Mesothelial cell of epicardium (in vitro differentiated cells): ENCODE measurements around the gene NCAM1. TPM values are rescaled to one million over a fixed set of nuclear protein-coding genes. Genes with fewer than 3 reads are reported as not detected.
"Not testable (repeated sequence)": the region's sequence is repeated elsewhere in the genome, so short reads cannot be mapped to it uniquely, and the experiment has no call there.

Source experiments
- DNase-seq, 2 experiments: peaks; one replicate each; pipeline ENCODE4 v3.0.0; 2021; ENCODE audit warnings: low spot score in 2 of 2; ENCODE audit not compliant: unreplicated experiment in 2 of 2
- H3K27ac Mint-ChIP-seq: 2 replicates; pipeline ENCODE4 v1.8.0; 2021; ENCODE audit warnings: mixed read lengths
- H3K27me3 Mint-ChIP-seq: 2 replicates; pipeline ENCODE4 v1.8.0; 2021; ENCODE audit warnings: low read depth, mixed read lengths
- H3K36me3 Mint-ChIP-seq: 2 replicates; pipeline ENCODE4 v1.8.0; 2021; ENCODE audit warnings: mixed read lengths
- H3K4me1 Mint-ChIP-seq: 2 replicates; pipeline ENCODE4 v1.8.0; 2021; ENCODE audit warnings: mixed read lengths
- H3K4me3 Mint-ChIP-seq: 2 replicates; pipeline ENCODE4 v1.8.0; 2021; ENCODE audit warnings: mild to moderate bottlenecking, moderate library complexity, mixed read lengths
- H3K9me3 Mint-ChIP-seq: 2 replicates; pipeline ENCODE4 v1.8.0; 2021; ENCODE audit warnings: mixed read lengths
- total RNA-seq: library from RNA; stranded (reverse); gene quantifications from 3 replicates; pipeline ENCODE4 v1.2.1, GENCODE V29; 2021
- TF ChIP-seq, protein P1 (sequence below): fragments of 200-600 bp; sonication (generic); IDR thresholded peaks from one replicate; pipeline ENCODE4 v1.5.0; 2021; ENCODE audit warnings: antibody characterized with exemption; ENCODE audit not compliant: unreplicated experiment

Gene NCAM1
- total RNA-seq, result 137 to 141 TPM (median 139 TPM) in 3 replicates

DNA sequence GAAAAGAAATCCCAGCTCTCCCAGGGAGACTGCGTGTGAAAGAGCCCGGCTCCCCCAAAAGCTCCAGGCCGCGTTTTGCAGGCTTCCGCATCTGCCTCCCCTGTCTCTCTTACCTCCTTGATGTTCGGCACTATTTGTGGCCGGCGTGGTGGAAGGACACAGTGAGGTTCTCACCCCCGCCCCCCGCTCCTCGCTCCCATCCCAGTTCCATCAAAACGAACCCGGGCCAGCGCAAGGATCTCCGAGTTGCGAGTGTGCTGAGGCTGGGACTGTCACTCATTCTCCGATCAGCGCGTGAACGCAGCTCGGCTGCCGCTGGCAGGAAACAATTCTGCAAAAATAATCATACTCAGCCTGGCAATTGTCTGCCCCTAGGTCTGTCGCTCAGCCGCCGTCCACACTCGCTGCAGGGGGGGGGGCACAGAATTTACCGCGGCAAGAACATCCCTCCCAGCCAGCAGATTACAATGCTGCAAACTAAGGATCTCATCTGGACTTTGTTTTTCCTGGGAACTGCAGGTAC, at the start of gene NCAM1:
TSS of gene NCAM1 (plus strand) at position 275 of the 523 bp plus-strand sequence.
- TF ChIP-seq, protein P1, sequence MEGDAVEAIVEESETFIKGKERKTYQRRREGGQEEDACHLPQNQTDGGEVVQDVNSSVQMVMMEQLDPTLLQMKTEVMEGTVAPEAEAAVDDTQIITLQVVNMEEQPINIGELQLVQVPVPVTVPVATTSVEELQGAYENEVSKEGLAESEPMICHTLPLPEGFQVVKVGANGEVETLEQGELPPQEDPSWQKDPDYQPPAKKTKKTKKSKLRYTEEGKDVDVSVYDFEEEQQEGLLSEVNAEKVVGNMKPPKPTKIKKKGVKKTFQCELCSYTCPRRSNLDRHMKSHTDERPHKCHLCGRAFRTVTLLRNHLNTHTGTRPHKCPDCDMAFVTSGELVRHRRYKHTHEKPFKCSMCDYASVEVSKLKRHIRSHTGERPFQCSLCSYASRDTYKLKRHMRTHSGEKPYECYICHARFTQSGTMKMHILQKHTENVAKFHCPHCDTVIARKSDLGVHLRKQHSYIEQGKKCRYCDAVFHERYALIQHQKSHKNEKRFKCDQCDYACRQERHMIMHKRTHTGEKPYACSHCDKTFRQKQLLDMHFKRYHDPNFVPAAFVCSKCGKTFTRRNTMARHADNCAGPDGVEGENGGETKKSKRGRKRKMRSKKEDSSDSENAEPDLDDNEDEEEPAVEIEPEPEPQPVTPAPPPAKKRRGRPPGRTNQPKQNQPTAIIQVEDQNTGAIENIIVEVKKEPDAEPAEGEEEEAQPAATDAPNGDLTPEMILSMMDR, result no peak
- Mint-ChIP-seq H3K27ac (peak within 1 kb of the TSS; percentile 73), H3K9me3 (no peaks in the 10 kb centered on the region), H3K4me3 (peak within 1 kb of the TSS; percentile 92), H3K4me1 (peaks cover 30% of the 10 kb centered on the region), H3K36me3 (no peaks in the 10 kb centered on the region), H3K27me3 (peaks cover 49% of the 10 kb centered on the region)
- peak; percentile 82 to 90 for DNase-seq

- TF ChIP-seq, protein P1, result no peak
- no peaks in the 10 kb centered on the region for H3K36me3 Mint-ChIP-seq
- peaks cover 31% of the 10 kb centered on the region for H3K27me3 Mint-ChIP-seq
- DNase-seq, result no peak
- no peak overlapping the region for H3K4me3 Mint-ChIP-seq
- H3K4me1 Mint-ChIP-seq, result peaks cover 7% of the 10 kb centered on the region
- H3K9me3 Mint-ChIP-seq, result no peaks in the 10 kb centered on the region
- no peak overlapping the region for H3K27ac Mint-ChIP-seq
Measured at GRCh38 chr11:112922606-112923005, 38.6 kb upstream of the NCAM1 start.

- DNase-seq, H3K27ac Mint-ChIP-seq, H3K4me1 Mint-ChIP-seq, H3K36me3 Mint-ChIP-seq, H3K4me3 Mint-ChIP-seq, H3K9me3 Mint-ChIP-seq: not testable (repeated sequence)
- peaks cover 26% of the 10 kb centered on the region for H3K27me3 Mint-ChIP-seq
Measured at GRCh38 chr11:112924836-112925235, 36.4 kb upstream of the NCAM1 start.

DNA sequence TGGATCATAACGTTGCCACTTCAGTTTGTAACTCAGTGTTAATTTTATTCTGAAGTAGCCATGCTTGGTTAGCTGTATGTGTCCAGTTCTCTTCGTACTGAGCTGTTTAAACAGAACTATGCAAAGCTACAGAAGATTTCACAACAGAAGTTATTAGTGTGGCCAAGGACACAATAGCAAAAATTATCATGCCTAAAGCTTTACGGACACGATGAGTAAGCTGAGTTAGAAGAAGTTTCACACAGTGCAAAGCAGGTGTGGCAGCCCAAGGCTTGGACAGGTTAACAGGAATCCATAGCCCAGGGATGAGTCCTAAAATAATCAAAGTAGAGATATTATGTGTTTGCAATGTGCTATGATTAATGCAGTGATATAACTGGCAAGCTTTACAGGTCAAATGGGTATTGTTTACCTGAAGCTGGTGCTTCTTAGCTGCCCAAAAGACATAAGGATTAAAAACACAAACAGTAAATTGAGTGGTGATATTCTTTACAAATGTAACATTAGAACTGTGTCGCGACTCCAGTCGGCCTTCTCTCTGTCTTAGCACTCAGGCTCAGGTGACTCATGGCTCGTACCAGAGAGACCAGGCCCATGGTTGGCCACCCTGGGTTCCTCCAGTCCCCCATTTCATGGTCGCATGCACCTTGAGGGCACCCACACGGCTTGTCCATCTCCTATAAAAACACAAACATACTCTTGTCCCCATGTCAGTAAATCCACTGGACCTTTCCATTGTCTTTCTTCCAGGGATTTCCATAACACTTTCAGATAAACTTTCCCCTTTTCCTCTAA, 35.5 kb upstream of the NCAM1 start:
- Mint-ChIP-seq H3K27me3 (peaks cover 19% of the 10 kb centered on the region), H3K9me3 (no peaks in the 10 kb centered on the region), H3K27ac (no peak overlapping the region), H3K4me3 (no peak overlapping the region), H3K4me1 (peaks cover 7% of the 10 kb centered on the region), H3K36me3 (no peaks in the 10 kb centered on the region)
- no peak for DNase-seq
- TF ChIP-seq, protein P1, result no peak

DNA sequence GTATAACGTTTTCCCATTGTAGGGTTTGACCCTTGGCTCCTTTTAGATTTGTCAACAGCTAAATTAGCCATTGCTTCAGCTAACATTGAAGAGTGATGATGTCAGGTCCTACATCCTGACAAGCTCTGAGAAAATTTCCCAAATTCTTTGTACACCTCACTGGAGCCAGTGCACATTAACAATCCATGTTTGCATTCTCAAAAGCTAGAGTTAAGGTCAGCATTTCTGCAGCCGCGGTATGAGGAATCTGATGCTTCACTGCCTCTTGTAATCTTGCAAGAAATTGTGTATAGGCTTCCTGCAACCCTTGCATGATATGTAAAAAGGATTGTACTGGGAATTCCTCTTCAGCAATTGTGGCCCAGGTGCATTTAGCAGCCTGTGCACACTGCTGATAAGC, 33.1 kb upstream of the NCAM1 start:
- Mint-ChIP-seq H3K36me3 (no peaks in the 10 kb centered on the region), H3K4me3 (no peak overlapping the region), H3K27me3 (no peaks in the 10 kb centered on the region), H3K27ac (no peak overlapping the region), H3K9me3 (no peaks in the 10 kb centered on the region), H3K4me1 (peaks cover 5% of the 10 kb centered on the region)
- TF ChIP-seq, protein P1, result no peak
- no peak for DNase-seq

GRCh38 chr11:112929432-112929831, 31.8 kb upstream of the NCAM1 start:
- no peak overlapping the region for H3K27ac Mint-ChIP-seq
- H3K4me1 Mint-ChIP-seq, result peaks cover 2% of the 10 kb centered on the region
- peaks cover under 1% of the 10 kb centered on the region for H3K27me3 Mint-ChIP-seq
- no peaks in the 10 kb centered on the region for H3K9me3 Mint-ChIP-seq
- no peak for DNase-seq
- H3K36me3 Mint-ChIP-seq, result no peaks in the 10 kb centered on the region
- H3K4me3 Mint-ChIP-seq, result no peak overlapping the region
- TF ChIP-seq, protein P1, result no peak
